HG03571 (cell line): Measurements from ENCODE around the gene PTPRS.
"Not testable (repeated sequence)": the region's sequence is repeated elsewhere in the genome, so short reads cannot be mapped to it uniquely, and the experiment has no call there.

Experiments
- ATAC-seq: cut with Tn5 transposase; IDR thresholded peaks from one replicate; pipeline ENCODE4 v1.9.1; 2021; ENCODE audit not compliant: unreplicated experiment

Gene PTPRS

DNA sequence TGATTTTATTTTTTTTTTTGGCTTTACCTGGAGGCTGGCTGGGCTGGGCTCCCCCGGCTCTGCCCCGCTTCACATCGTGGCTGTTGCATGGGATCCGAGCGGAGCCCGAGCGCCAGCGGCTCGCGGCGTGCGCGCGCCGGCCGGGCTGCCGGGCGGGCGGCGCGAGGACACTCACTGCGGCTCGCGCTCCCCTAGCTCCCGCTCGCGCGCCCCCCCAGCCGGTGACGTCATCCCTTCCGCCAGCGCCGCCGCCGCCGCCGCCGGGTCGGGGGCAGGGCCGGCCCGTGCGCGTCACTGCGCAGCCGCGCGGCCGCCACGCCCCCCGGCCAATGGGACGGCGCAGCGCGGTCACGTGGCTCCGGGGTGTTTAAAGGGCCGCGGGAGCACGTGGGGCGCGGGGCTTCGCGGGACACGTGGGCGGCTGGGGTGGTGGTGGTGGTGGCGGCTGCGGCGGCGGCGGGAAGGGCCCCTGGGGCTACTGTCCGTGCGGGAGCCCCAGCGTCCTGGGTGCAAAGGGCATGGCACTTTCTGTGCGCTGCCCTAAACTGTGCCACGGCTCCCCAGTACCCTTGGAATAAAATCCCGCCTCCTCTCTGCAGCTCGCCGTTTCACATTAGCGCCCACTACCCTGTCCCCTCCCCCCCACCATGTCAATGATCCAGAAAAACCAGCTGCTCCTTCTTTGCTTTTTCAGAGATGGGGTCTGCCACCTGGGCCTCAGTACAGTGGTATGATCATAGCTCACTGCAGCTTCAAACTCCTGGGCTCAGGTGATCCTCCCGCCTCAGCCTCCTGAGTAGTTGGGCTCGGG, at the start of gene PTPRS:
PTPRS (minus strand) TSS at position 176 of the 811 bp plus-strand sequence. CDS start 54,672 bp downstream, outside the sequence.
- no peak for ATAC-seq

DNA sequence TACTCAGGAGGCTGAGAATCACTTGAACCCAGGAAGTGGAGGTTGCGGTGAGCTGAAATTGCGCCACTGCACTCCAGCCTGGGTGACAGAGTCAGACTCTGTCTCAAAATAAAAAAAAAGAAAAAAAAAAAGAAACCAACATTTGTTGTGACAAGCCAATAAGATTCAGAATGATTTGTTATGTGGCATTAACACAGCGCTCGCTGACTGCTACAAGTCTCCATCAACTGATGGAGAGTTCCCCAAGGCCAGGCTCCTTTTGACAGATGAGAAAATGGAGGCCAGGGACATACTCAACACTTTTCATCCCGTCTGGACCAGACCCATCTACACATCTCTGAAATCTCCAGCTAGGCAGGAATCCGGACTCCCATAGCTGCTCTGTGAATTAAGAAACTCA, 48.7 kb upstream of the PTPRS start:
- ATAC-seq = no peak

DNA sequence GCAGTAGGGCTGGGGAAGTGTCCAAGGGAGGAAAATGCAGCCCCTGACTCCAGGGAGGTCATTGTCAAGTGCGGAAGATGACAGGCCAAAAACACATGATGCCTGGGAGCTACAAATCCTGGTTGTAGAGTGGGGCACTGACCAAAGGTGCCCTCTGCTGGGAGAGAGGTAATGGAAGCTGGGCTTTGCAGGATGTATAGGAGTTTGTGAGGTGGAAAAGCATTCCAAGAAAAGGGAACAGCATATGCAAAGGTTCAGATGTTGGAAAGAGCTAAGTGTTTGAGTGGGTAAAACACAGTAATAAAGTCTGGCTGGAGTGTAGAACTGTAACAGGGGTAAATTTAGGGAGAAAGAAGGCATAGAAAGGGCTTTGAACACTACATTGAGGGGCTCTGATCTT, 46.9 kb upstream of the PTPRS start:
- no peak for ATAC-seq

DNA sequence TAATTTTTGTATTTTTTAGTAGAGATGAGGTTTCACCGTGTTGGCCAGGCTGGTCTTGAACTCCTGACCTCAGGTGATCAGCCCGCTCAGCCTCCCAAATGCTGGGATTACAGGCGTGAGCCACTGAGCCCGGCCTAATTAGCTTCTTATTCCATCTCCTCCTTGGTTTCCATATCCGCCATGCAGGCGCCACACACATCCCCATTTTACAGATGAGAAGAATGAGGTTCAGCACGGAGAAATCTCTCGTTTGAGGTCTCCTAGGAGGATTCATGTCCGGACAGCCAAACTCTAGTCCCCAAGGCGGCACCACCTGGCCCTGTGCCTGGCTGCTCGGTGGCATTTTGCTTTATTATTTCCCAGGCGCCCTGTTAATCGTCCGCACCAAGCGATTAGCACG, 46.2 kb upstream of the PTPRS start:
- ATAC-seq = no peak

DNA sequence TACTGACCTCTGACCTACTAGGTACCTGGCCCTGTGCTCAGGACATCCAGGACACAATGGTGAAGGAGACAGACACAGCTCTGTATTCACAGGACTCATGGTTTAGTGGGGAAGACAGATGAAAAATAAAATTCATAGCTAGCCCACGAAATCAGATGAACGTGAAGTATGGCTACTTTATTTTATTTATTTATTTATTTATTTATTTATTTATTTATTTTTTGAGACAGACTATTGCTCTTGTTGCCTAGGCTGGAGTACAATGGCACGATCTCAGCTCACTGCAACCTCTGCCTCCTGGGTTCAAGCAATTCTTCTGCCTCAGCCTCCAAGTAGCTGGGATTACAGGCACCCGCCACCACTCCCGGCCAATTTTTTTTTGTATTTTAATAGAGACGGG, 40.6 kb upstream of the PTPRS start:
- ATAC-seq = not testable (repeated sequence)

DNA sequence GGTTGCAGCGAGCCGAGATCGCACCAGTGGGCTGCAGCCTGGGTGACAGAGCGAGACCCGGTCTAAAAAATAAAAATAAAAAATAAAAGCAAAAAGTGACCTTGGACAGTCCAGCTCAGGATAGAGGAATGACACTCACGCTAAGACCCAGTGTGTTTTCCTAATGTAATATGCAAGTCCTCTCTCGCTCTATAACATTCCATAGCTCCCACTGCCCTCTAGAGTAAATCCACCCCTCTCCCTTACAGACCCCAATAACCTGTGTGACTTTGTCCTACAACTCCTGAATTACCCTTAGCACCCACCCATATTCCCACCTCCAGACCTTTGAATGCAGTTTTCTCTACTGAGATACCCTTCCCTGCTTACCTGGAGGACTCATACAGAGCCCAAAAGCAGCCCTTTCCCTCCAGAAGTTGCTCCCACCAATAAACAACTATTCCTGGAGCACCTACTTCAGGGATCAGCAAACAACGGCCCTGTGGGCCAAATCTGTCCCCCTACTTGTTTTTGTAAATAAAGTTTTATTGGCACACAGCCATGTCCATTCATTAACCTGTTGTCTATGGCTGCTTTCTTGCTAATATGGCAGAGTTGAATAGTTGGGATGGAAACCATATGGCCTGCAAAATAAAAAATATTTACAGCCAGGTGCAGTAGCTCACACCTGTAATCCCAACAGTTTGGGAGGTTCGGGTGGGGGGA, 39.8 kb upstream of the PTPRS start:
- no peak for ATAC-seq

DNA sequence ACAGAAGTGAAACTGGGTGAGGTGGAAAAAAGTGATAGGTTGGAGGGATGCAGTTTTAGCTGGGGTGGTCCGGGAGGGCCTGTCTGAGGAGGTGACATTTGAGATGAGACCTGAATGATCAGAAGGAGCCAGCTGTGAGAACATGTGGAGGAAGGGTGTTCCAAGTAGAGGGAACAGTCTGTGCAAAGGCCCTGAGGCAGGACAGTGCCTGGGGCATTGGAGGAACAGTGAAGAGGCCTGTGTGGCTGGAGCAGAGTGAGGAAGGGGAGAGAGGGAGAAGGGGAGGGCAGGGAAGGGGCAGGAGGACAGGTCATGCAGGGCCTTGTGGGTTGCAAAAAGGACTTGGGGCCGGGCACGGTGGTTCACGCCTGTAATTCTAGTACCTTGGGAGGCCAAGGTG, 36.3 kb upstream of the PTPRS start:
- ATAC-seq = no peak

DNA sequence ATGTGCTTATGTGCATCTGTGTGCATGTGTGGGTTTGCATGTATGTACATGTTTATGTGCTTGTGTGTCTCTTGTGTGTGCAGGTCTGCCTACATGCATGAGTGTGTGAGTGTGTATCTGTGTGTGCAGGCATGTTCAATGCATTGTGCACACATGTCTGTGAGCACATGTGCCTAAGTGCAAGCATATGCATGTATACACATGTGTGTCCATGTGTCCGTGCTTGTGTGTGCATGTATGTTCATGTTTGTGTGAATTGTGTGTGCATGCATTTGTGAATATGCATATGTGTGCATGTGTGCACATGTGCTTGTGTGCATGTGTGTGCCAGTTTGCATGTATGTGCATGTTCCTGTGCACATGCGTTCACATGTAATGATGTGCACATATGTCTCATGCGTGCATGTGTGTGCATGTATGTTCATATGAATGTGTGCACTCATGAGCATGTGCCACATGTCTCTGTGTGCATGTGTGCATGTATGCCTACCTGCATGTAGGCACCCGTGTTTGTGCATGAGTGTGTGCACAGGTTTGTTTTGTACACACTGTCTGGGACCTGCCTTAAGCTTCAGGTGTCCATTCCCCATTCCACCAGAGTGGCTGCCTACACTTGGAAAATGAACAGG, 32.1 kb upstream of the PTPRS start:
- no peak for ATAC-seq

DNA sequence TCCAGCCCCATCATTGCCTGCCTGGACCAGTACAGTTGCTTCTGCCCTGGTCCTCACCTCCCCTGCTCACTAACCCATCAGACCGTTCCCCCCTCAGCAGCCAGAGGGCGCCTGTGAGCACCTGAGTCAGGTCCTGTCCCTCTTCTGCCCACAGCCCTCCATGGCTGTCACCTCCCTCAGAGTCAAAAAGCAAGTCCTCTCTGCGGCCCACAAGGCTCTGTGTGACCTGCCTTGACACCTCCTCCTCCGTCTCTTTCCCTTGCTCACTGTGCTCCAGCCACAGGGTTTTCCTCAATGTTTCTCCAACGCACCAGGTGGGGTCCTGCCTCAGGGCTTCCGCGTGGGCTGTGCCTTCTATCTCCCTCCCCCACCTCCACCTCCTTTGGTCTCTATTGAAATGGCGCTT, 29.4 kb upstream of the PTPRS start:
- no peak for ATAC-seq

DNA sequence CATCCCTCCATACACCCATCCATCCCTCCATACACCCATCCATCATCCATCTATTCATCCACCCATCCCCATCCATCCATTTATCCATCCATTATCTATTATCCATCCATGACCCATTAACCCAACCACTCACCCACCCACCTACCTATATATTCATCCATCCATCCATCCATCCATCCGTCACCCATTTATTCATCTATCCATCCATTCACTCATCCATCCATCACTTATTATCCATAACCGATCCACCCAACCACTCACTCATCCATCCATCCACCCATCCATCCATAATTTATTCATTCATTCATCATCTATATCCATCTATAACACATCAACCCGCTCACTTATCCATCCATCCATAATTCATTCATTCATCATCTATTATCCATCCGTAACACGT, 28.7 kb upstream of the PTPRS start:
- no peak for ATAC-seq

DNA sequence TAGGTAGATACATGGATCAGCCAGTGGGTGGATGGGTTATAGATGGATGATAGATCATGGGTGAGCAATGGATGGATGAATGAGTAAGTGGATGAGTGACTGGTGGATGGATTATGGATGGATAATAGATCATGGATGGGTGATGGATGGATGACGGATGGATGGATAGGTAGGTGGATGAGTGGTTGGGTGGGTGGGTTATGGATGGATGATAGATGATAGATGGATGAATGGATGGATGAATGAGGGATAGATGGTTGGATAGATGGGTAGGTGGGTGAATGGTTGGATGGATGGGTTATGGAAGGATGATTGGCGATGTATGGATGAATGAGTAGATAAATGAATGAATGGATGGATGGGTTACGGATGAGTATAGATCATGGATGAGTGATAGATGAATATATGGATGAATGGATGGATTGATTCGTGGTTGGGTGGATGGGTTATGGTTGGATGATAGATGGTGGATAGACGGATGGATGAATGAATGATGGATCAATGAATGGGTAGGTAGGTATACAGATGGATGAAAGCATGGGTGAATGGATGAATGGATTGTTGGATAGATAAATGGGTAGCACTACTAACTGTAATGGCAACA, 27.0 kb upstream of the PTPRS start:
- no peak for ATAC-seq

DNA sequence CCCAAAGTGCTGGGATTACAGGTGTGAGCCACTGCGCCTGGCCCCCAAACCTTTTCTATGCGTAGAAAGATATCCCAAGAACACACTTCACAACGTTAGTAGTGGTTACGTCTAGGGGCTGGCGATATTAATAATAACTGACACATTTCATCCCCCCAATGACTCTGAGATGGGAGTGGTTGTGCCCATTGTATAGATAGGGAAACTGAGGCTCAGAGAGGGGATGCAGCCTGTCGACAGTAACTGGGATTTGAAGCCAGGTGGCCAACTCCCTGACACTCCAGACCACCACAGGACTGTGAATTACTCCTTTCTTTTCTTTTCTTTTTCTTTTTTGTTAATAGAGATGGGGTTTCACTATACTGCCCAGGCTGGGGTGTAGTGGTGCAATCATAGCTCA, 25.3 kb upstream of the PTPRS start:
- no peak for ATAC-seq

DNA sequence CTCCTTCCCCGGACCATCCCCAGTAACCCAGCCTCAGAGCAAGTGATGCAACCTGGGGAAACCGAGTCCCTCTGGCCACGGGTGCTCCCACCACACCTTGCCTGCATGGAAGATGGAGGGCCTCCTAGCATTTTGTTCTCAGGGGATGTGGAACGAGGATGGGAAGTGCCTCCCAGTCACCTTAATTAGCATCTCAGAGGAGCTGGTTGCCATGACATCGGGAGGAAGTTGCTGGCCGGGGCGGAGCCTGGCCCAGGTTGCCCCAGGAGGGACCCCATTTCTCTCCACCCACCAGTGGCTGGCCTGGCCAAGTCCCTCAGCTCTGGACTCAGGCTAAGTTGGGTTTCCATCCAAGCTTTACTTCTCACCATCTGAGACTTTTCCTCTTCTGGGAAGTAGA, 24.1 kb upstream of the PTPRS start:
- no peak for ATAC-seq

DNA sequence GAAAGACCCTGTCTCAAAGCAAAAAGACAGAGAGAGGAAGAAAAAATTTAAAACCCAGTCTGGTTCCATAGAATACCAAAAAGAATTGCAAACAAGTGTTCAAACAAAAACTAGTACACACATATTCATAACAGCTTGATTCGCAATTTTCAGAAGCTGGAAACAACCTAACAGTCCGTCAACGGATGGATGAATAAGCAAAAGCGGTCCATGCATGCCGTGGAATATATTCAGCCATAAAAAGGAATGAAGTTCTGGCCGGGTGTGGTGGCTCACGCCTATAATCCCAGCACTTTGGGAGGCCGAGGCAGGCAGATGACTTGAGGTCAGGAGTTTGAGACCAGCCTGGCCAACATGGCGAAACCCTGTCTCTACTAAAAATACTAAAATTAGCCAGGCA, 21.2 kb upstream of the PTPRS start:
- ATAC-seq = not testable (repeated sequence)

DNA sequence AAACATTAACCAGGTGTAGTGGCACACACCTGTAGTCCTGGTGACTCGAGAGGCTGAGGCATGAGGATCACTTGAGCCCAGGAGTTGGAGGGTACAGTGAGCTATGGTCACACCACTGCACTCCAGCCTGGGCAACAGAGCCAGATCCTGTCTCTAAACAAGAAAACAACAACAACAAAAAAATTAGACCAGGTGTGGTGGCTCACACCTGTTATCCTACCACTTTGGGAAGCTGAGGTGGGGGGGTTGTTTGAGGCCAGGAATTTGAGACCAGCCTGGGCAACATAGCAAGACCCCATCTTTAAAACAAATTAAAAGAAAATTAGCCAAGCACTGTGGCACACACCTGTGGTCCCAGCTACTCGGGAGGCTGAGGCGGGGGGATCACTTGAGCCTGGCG, 20.8 kb upstream of the PTPRS start:
- no peak for ATAC-seq

DNA sequence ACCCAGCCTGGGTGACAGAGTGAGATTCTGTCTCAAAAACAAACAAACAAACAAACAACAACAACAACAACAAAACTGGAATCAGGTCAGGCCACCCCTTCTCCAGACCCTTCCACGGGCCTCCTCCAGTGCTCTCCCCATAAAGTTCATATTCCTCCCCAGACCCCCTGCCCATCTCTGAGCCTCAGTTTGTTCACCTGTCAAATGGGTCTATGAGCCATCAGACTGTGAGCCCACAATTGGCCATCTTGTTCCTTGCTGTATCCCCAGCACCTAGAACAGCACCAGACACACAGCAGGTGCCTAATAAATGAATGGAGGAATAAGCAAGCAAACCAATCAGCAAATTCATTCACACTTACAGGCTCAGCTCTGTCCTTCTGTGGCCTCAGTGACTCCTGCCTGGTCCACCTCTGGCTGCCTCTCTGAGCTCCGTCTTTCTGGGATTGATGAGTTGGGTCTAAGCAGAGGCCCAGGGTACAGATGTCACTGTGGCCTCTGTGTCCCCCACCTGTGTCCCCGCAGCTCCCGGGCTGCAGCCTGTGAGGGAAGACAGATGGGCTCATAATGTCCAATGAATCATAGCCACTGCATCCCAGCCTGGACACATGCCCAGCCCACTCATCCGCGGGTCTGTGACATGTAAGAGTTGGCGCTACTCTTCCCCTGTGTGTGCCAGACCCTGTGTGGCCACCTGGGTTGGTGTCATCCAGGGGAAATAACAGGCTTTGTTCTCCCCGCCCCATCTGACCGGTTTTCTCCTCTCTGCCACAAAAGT, 19.6 kb upstream of the PTPRS start:
- no peak for ATAC-seq

DNA sequence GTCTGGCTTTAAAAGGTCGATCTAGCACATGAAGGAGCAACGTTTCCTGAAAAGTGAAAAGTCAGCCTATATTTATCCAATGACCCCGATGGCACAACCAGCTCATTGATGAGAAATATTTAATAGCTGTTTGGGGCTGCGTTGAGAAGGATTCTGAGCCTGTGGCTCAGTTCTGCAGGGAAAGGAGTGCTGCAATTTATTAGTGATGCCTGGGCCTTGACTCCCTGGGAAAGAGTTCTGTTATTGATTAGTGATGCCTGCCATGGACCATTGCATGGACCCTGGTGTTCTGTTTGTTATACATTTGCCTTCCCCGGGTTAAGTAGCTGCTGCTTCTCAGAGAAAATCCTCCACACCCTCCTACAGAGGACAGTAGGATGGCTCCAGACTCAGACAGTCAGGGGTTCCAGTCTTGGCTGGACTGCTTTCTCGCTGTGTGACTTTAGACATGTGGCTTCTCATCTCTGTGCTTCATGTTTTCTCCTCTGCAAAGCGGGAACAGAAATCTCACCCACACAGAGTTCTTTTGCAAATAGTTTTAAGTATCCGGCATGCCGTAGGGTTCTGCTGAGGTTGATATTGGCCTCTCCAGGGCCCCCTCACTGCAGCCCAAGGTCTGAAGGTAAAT, 17.7 kb upstream of the PTPRS start:
- no peak for ATAC-seq

DNA sequence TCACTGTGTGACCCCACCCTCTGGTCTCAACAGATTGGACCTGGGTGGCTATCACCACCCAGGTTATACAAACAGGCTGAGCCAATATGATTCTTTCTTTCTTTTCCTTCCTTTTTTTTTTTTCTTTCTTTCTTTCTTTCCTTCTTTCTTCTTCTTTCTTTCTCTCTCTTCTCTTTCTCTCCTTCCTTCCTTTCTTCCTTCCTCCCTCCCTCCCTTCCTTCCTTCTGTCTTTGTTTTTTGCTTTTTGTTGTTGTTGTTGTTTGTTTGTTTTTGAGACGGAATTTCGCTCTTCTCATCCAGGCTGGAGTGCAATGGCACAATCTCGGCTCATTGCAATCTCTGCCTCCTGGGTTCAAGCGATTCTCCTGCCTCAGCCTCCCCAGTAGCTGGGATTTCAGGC, 17.0 kb upstream of the PTPRS start:
- ATAC-seq = no peak

DNA sequence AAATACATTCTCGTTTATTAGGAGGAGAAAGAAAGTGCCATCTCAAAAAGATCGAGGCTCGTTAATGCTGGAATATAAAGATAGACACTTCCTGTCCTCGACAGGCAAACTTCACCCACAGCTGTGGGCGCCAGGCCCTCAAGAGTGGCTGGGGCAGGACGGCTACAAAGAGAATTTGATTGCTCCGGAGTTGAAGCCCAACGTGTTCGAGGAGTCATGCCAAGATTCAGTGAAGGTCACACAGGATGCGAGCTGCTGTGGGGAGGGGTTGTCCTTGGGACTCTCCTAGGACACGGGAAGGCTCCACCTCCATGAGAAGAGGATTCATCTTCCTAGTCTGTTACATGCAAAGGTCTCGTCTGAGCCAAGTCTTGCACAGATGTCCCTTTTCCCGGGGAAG, 16.3 kb upstream of the PTPRS start:
- ATAC-seq = no peak

DNA sequence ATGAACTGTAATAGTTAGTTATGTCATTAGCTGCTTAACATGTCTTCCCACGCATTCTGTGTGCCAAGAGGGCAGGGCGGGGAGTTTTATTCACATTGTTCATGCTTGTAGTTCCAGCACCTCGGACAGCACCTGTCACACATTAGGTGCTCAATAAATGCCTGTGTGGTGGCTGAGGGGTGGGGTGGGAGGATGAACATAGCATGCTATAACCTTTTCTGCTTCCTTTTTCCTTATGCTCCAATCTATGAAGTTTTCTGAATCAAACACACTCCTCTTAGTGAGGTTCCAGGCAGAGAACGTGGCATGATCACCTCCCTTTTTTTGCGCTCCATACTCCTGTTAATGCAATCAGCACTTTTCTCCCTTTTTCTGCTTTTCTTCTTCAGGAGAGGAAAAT, 15.8 kb upstream of the PTPRS start:
- ATAC-seq = no peak

DNA sequence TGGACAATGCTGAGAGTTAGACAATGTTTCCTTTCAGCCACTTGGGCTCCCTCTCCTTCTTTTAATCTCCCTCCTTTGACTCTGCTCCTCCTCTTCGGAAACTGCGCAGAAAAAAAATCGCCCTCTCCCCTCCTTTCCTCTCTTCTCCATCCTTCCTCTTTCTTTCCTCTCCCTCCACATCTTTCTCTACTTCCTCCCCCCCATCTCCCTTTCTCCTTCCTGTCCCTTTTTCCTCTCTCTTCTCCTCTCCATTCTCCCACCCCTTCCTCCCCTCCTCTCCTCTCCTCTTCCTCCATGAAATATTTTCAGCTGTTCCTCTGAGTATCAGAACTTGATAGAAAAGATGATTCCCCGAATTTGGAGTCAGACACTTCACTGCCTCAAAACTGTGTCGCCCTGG, 15.1 kb upstream of the PTPRS start:
- no peak for ATAC-seq
